Breast epithelium (tissue), 3 donors: ENCODE measurements around the gene GPX4.

Experiments used
- POLR2A ChIP-seq: fragments of 450-650 bp; IDR thresholded peaks from one replicate; pipeline ENCODE4 v1.6.1; 2016; ENCODE audit warnings: antibody characterized with exemption, mild to moderate bottlenecking, moderate library complexity
- POLR2AphosphoS5 ChIP-seq, 3 donors: sonication (generic); formaldehyde crosslinking; IDR thresholded peaks; one replicate each; pipeline ENCODE4 v1.6.1; 2017; ENCODE audit warnings: antibody characterized with exemption in 3 of 3
- TF ChIP-seq, protein P1 (sequence below), 3 donors: fragments of 450-650 bp; IDR thresholded peaks; one replicate each; pipeline ENCODE4 v1.5.1; 2016 to 2017; ENCODE audit warnings: antibody characterized with exemption in 3 of 3, mild to moderate bottlenecking in 3 of 3, moderate library complexity in 3 of 3

DNA sequence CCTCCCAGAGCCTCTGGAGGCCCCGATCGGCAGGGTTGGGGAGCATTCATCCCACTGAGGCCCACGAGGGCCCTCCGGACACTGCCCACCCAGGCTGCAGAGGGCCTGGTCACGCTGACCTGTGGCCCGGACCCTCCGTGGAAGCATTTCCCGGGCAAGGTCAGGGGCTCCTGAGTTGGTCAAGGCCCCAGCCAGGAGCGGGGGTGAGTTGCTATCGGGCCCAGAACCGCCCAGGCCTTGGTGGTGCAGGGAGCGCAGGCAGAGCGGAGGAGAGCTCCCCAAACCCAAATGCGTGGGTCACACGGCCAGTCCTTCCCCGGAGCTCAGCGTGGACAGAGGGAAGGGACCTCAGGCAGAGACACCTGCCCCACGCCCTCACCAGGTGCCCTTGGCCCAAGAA lies 25.7 kb downstream of the GPX4 start:
- TF ChIP-seq, protein P1, sequence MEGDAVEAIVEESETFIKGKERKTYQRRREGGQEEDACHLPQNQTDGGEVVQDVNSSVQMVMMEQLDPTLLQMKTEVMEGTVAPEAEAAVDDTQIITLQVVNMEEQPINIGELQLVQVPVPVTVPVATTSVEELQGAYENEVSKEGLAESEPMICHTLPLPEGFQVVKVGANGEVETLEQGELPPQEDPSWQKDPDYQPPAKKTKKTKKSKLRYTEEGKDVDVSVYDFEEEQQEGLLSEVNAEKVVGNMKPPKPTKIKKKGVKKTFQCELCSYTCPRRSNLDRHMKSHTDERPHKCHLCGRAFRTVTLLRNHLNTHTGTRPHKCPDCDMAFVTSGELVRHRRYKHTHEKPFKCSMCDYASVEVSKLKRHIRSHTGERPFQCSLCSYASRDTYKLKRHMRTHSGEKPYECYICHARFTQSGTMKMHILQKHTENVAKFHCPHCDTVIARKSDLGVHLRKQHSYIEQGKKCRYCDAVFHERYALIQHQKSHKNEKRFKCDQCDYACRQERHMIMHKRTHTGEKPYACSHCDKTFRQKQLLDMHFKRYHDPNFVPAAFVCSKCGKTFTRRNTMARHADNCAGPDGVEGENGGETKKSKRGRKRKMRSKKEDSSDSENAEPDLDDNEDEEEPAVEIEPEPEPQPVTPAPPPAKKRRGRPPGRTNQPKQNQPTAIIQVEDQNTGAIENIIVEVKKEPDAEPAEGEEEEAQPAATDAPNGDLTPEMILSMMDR (IDR thresholded peaks at IDR 0.05) = no peak
- TF ChIP-seq POLR2AphosphoS5 (IDR thresholded peaks at IDR 0.05) = no peak
- no peak for TF ChIP-seq POLR2A
